Neural crest cell (in vitro differentiated cells): ENCODE data around the gene BIRC3. TPM values are rescaled to one million over a fixed set of nuclear protein-coding genes. Genes with fewer than 3 reads are reported as not detected.

Experiments
- DNase-seq: peaks from one replicate; pipeline ENCODE4 v3.0.0; 2021; ENCODE audit warnings: low read depth, mixed read lengths, low spot score
- H3K27ac Mint-ChIP-seq: one replicate; pipeline ENCODE4 v1.8.0; 2021; ENCODE audit warnings: mild to moderate bottlenecking, mixed read lengths; ENCODE audit not compliant: unreplicated experiment
- H3K27me3 Mint-ChIP-seq: 2 replicates; pipeline ENCODE4 v1.8.0; 2021; ENCODE audit warnings: low read depth, mild to moderate bottlenecking, mixed read lengths
- H3K36me3 Mint-ChIP-seq: 2 replicates; pipeline ENCODE4 v1.8.0; 2021; ENCODE audit warnings: low read depth, mild to moderate bottlenecking, mixed read lengths
- H3K4me1 Mint-ChIP-seq: 2 replicates; pipeline ENCODE4 v1.8.0; 2021; ENCODE audit warnings: mixed read lengths
- H3K4me3 Mint-ChIP-seq: one replicate; pipeline ENCODE4 v1.8.0; 2021; ENCODE audit warnings: mild to moderate bottlenecking, mixed read lengths
- H3K9me3 Mint-ChIP-seq: 2 replicates; pipeline ENCODE4 v1.8.0; 2021; ENCODE audit warnings: mixed read lengths
- total RNA-seq: library from RNA; stranded (reverse); gene quantifications from 2 replicates; pipeline ENCODE4 v1.2.1, GENCODE V29; 2021
- TF ChIP-seq, protein P1 (sequence below): fragments of 200-600 bp; sonication (generic); conservative IDR thresholded peaks from 2 replicates; pipeline ENCODE4 v1.5.0; 2021; ENCODE audit warnings: antibody characterized with exemption, mild to moderate bottlenecking

The BIRC3 gene
- total RNA-seq, 1 donor from 2014 or later: 0.33 TPM

DNA sequence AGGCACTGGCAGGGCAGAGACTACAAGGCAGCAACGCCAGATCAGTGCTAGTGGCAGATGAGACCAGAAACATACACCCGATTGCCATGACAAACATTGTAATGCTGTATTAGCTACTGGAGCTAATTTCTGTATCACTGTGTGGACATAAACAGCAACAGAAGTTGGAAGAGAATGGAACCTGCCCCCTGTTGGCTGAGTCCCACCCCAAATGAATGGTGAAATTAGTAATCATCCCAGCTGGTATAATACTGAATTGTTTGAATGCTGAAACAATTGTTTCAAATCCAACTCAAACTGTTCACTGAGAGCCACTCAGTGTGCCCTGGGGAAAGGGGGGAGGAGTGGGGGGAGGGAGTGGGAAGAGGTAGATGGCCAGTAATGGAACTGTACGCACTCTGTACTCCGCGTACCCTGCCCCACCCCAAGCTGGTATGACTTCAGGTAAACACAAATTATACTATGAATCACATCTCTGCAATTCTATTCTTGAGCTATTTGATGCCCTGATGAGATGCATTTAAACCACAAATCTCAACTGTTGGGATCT lies 11.2 kb upstream of the BIRC3 start:
- Mint-ChIP-seq H3K4me3 (no peak overlapping the region), H3K27ac (no peak overlapping the region), H3K36me3 (no peaks in the 10 kb centered on the region), H3K4me1 (peaks cover 4% of the 10 kb centered on the region), H3K9me3 (peaks cover 10% of the 10 kb centered on the region), H3K27me3 (no peaks in the 10 kb centered on the region)
- TF ChIP-seq, protein P1, sequence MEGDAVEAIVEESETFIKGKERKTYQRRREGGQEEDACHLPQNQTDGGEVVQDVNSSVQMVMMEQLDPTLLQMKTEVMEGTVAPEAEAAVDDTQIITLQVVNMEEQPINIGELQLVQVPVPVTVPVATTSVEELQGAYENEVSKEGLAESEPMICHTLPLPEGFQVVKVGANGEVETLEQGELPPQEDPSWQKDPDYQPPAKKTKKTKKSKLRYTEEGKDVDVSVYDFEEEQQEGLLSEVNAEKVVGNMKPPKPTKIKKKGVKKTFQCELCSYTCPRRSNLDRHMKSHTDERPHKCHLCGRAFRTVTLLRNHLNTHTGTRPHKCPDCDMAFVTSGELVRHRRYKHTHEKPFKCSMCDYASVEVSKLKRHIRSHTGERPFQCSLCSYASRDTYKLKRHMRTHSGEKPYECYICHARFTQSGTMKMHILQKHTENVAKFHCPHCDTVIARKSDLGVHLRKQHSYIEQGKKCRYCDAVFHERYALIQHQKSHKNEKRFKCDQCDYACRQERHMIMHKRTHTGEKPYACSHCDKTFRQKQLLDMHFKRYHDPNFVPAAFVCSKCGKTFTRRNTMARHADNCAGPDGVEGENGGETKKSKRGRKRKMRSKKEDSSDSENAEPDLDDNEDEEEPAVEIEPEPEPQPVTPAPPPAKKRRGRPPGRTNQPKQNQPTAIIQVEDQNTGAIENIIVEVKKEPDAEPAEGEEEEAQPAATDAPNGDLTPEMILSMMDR: peak; percentile 38
- DNase-seq: no peak

DNA sequence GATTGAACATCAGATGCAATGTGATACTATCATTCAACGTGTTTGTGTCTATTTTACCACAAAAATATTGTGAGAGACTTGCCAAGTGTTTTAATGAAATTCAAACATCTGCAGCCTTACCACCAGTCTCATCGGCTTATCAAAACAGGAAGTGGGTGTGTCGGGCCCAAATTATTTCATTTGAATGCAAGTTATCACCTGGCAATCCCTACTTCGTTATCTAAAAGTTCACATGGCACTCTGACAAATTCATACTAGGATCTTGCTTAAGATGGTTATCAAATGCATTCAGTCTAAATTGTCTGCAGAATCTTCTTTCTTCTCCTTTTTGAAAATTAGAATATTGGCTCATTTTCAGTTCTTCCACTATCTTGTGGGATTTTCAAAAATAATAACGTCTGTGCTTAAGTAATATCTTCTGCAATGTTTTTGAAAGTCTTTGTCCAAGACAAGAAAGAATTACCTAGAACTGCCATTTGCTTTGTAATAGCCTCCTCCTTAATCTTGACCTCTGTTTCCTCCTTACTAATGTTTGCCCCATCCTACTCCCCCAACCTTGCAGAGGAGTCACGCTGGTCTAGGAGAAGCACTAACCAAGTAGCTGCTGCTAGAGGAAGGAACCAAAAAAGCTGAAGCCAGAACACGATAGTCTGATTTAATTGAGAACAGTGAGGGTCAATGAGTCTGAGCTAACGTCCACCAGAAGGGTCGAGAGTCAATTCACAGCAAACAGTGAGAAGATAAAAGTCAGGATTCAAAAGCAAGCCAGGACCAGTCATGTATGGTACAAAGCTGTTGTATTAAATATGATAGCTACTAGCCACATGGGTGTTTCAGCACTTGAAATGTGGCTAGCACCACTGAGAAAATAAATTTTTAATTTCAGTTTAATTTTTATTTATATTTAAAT lies 10.2 kb upstream of the BIRC3 start:
- TF ChIP-seq, protein P1: no peak
- DNase-seq: no peak
- Mint-ChIP-seq H3K9me3 (peaks cover 6% of the 10 kb centered on the region), H3K36me3 (no peaks in the 10 kb centered on the region), H3K4me1 (peaks cover 4% of the 10 kb centered on the region), H3K27me3 (no peaks in the 10 kb centered on the region), H3K4me3 (no peak overlapping the region), H3K27ac (no peak overlapping the region)

DNA sequence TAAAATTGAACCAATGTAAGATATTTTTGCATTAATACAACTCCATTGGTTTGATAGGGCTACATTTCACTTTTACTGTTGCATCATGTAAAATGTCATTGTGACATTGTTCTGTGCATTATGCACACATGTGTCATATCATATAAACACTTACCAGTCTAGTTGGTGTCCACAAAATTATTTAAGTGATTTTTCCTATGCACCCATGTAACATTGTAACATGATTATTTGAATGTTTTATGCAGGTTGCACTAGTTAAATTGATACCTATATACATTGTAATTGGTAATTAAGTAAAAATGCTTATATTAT lies 9.6 kb upstream of the BIRC3 start:
- Mint-ChIP-seq H3K4me3 (no peak overlapping the region), H3K27ac (no peak overlapping the region)

DNA sequence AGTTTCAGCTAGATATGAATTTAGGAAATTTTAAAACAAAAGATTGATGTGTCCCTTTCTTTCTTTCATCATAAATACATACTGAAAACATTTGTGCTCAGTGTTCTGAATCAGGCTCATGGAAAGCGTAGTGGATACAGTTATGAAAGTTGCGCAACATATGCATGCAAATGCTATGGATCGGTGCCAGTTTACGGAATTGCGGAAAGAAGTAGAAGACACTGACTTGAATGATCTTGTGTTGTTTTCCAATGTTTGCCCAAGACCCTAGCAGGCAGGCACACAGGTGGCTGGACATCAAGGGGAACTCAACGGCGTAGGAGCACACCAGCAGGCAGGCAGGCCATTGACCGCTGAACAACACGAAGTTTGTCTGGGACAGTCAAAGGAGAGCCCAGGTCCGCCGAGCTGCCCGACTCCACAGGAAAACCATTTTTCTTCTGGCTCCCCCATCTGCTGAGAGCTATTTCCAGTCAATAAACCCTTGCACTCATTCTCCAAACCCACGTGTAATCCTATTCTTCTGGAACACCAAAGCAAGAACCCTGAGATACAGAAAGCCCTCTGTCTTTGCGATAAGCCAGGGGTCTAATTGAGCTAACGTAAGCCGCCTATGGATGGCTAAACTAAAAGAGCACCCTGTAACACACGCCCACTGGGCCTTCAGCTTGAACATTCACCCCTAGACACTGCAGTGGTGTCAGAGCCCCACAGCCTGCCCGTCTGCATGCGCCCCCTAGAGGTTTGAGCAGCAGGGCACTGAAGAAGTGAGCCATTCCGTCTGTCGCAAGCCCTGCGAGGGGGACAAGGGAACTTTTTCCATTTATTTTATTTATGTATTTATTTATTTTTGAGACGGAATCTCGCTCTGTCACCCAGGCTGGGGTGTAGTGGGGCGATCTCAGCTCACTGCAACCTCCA lies 7.4 kb upstream of the BIRC3 start:
- Mint-ChIP-seq H3K9me3 (peaks cover 6% of the 10 kb centered on the region), H3K27ac (no peak overlapping the region), H3K4me3 (no peak overlapping the region), H3K4me1 (peaks cover 4% of the 10 kb centered on the region), H3K27me3 (no peaks in the 10 kb centered on the region), H3K36me3 (no peaks in the 10 kb centered on the region)
- TF ChIP-seq, protein P1: peak; percentile 37
- DNase-seq: no peak

More for the DNA sequence above, 9.6 kb upstream of the BIRC3 start:
- Mint-ChIP-seq H3K4me1 (peaks cover 4% of the 10 kb centered on the region), H3K27me3 (no peaks in the 10 kb centered on the region), H3K36me3 (no peaks in the 10 kb centered on the region), H3K9me3 (peaks cover 6% of the 10 kb centered on the region)
- DNase-seq: no peak
- TF ChIP-seq, protein P1: no peak

DNA sequence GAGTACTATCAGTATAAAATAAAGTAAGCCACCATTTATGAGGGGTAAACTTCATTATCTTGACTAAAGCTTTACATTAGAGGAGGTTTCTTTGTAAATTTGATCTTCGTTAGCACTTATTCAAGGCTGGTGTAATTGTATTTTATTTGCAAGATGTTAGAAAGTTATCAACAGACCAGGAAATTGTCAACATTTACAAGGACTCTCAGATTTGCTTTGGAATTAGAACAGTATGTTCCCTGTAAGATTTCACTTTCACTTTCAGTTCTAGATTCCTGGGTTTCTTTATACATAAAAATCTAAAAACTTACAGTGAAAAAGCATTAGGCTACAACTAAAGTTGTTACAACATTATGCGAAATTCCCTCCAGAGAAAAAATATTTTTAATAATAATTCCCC lies 4.6 kb upstream of the BIRC3 start:
- Mint-ChIP-seq H3K27me3 (peaks cover 11% of the 10 kb centered on the region), H3K9me3 (peaks cover 6% of the 10 kb centered on the region), H3K36me3 (no peaks in the 10 kb centered on the region), H3K4me3 (no peak overlapping the region), H3K27ac (no peak overlapping the region), H3K4me1 (peaks cover 8% of the 10 kb centered on the region)
- no peak for DNase-seq
- TF ChIP-seq, protein P1: no peak
